Pancreas (tissue), 10 donors: ENCODE results near the gene DYNLRB2. TPM values are rescaled to one million over a fixed set of nuclear protein-coding genes. Genes with fewer than 3 reads are reported as not detected.

Experiments used
- ATAC-seq, 4 donors: fragments of 200-7000 bp; cut with Tn5 transposase; one replicate each; pipeline versions ENCODE4 v1.8.0 to v1.9.1; 2020; ENCODE audit warnings: mild to moderate bottlenecking in 4 of 4, moderate library complexity in 4 of 4
- DNase-seq, 6 donors: peaks; one replicate each; pipeline ENCODE4 v3.0.0-alpha.2; 2020
- FAIRE-seq: peaks from 2 replicates; lab custom pipeline; 2012; peaks lifted over from hg19 to GRCh38; lab: Jason Lieb, UNC
- H3K27ac ChIP-seq, 4 donors: fragments of 200-600 bp; sonication (generic); 1 replicate in 3 of 4; 2 replicates in 1 of 4; pipeline versions ENCODE4 v1.5.0 to v1.8.0; 2020
- H3K27me3 ChIP-seq, 4 donors: fragments of 200-600 bp; one replicate each; pipeline ENCODE4 v1.8.0; 2021
- H3K36me3 ChIP-seq, 3 donors: fragments of 200-600 bp; sonication (generic) in 1 of 3; one replicate each; pipeline versions ENCODE4 v1.5.0 to v1.8.0; 2020 to 2021
- H3K4me1 ChIP-seq, 3 donors: fragments of 200-600 bp; one replicate each; pipeline ENCODE4 v1.8.0; 2021
- H3K4me3 ChIP-seq, 4 donors: fragments of 200-600 bp; sonication (generic) in 2 of 4; one replicate each; pipeline versions ENCODE4 v1.5.0 to v1.8.0; 2020 to 2021
- H3K9me3 ChIP-seq, 4 donors: fragments of 200-600 bp; one replicate each; pipeline ENCODE4 v1.8.0; 2021
- CTCF ChIP-seq, 4 donors: fragments of 200-600 bp; sonication (generic) in 3 of 4; IDR thresholded peaks; one replicate each; pipeline versions ENCODE4 v1.5.0 to v1.8.0; 2021; ENCODE audit warnings: antibody characterized with exemption in 4 of 4
- WGBS, 2 donors: extraction: QIAGEN DNeasy Blood & Tissue Kit; methylation state at CpG; one replicate each; pipeline ENCODE4 v1.1.7; 2013; 5-methylcytosine and 5-hydroxymethylcytosine counted together
- intact Hi-C, 3 donors: fragments of 100-400 bp; cut with DNase I; formaldehyde crosslinking; loops; one replicate each; pipeline versions ENCODE4 v1.11.1 to v1.14.2; 2022
- polyA plus RNA-seq, 2 donors: library from polyadenylated mRNA; stranded (reverse); fragments of 200-250 nt; gene quantifications; one replicate each; pipeline ENCODE4 v1.2.3, GENCODE V29; 2013
- total RNA-seq, 6 donors: library from RNA; stranded (reverse); fragmentation: NEBNext Ultra II Directional in 4 of 6; extraction: Animal tissue kit (Norgen Biotek cat#: 25700) in 4 of 6; gene quantifications; one replicate each; pipeline versions ENCODE4 v1.2.1 to v1.2.4, GENCODE V29; 2021 to 2023
- donor health status: healthy with polysubstance abuse.
- donor health status: DM: no; HTN: no; CAD: no; lungs with moderate emphysema.
- donor health status: DM: no; HTN: no; CAD: no.
- donor health status: control.
- donor health status: control.
- donor health status: Bipolar disorder and iron deficiency.
- donor health status: DM: yes; HTN: yes; CAD: no.
- donor health status: DM: no; HTN: no; CAD: no.
- donor health status: DM: no; HTN: no; CAD: no.
- donor health status: DM: yes; HTN: yes; CAD: no.

The DYNLRB2 gene
- total and polyA plus RNA-seq, 8 donors = 0.35 to 5.5 (median 1.0) TPM; not detected in 2

- peaks cover 0 to 5% (median 2%) of the 10 kb centered on the region in 3 donors for H3K4me1 ChIP-seq
- H3K27me3 ChIP-seq = no peaks in the 10 kb centered on the region
- intact Hi-C loops = no loop called here
- no peak overlapping the region for H3K27ac ChIP-seq
- TF ChIP-seq CTCF (IDR thresholded peaks at IDR 0.05) = no peak
- WGBS, 2 donors = 23 to 28% methylated on average over 11 of the region's 11 CpGs
- H3K4me3 ChIP-seq = no peak overlapping the region
- FAIRE-seq = no peak
- no peaks in the 10 kb centered on the region for H3K36me3 ChIP-seq
- peak; percentile 71 to 95 (median 82) for ATAC-seq
- no peaks in the 10 kb centered on the region for H3K9me3 ChIP-seq
- DNase-seq = peak in 5 of 6 donors; percentile 39 to 60 (median 55)
Observed at GRCh38 chr16:80577485-80578280, 36.9 kb downstream of the DYNLRB2 start.

GRCh38 chr16:80580109-80580832 lies 39.5 kb downstream of the DYNLRB2 start:
- H3K9me3 ChIP-seq = no peaks in the 10 kb centered on the region
- 84 to 85% methylated on average over 10 of the region's 10 CpGs for whole genome bisulfite sequencing, 2 donors
- no peaks in the 10 kb centered on the region for H3K27me3 ChIP-seq
- intact Hi-C loops = no loop called here
- no peak overlapping the region for H3K27ac ChIP-seq
- no peak for FAIRE-seq
- H3K4me3 ChIP-seq = no peak overlapping the region
- DNase-seq = no peak
- no peak for TF ChIP-seq CTCF (IDR thresholded peaks at IDR 0.05)
- no peaks in the 10 kb centered on the region for H3K36me3 ChIP-seq
- peaks cover 0 to 5% (median 2%) of the 10 kb centered on the region in 3 donors for H3K4me1 ChIP-seq
- no peak for ATAC-seq

- Histone ChIP-seq H3K9me3 (no peaks in the 10 kb centered on the region), H3K36me3 (no peaks in the 10 kb centered on the region), H3K27me3 (no peaks in the 10 kb centered on the region), H3K4me1 (no peaks in the 10 kb centered on the region), H3K4me3 (no peak overlapping the region), H3K27ac (no peak overlapping the region)
- FAIRE-seq = no peak
- no peak for DNase-seq
- WGBS, 2 donors = 73 to 89% methylated on average over 3 of the region's 3 CpGs
- intact Hi-C loops = no loop called here
- TF ChIP-seq CTCF (IDR thresholded peaks at IDR 0.05) = no peak
- peak in 2 of 4 donors; percentile 12 to 16 for ATAC-seq
Observed at GRCh38 chr16:80583466-80583865, 42.7 kb downstream of the DYNLRB2 start.

GRCh38 chr16:80585764-80586163 lies 45.0 kb downstream of the DYNLRB2 start:
- Histone ChIP-seq H3K27me3 (no peaks in the 10 kb centered on the region), H3K4me3 (no peak overlapping the region), H3K27ac (no peak overlapping the region), H3K4me1 (no peaks in the 10 kb centered on the region), H3K9me3 (no peaks in the 10 kb centered on the region), H3K36me3 (no peaks in the 10 kb centered on the region)
- FAIRE-seq (no peak), ATAC-seq (no peak), DNase-seq (no peak)
- intact Hi-C loops = no loop called here
- no peak for TF ChIP-seq CTCF (IDR thresholded peaks at IDR 0.05)
- WGBS, 2 donors = 66 to 78% methylated on average over 4 of the region's 4 CpGs
